Muscle of back (tissue), 11 donors: ENCODE results near the gene NFIC. TPM values are rescaled to one million over a fixed set of nuclear protein-coding genes. Genes with fewer than 3 reads are reported as not detected.

Source experiments
- DNase-seq, 3 donors: peaks; one replicate each; pipeline versions ENCODE4 v3.0.0 to v3.0.0-alpha.2; 2013
- polyA plus RNA-seq, 10 donors: library from polyadenylated mRNA; unstranded; fragments of 120-200 nt; gene quantifications; one replicate each; pipeline ENCODE4 v1.2.1, GENCODE V29; 2013; ENCODE audit not compliant: insufficient read length in 10 of 10

The NFIC gene
- polyA plus RNA-seq, 10 donors: 35.1 to 50.8 (median 39.2) TPM

DNA sequence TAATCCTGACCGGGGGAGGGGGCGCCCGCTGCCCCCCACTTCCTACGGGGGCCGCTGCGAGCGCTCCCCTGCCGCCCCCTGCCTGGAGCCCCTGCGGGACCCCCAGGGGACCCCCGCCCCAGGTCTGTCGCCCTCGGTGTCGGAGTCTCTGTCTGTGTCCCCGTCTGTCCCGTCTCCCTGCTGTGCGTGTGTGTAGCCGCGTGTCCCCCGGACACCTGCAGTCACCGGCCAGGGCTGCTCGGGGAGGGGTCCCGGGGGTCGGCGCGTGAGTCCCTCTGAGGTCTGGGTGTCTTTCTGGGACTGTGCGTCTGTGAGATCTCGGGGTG is 7.7 kb upstream of the NFIC start:
- no peak for DNase-seq

DNA sequence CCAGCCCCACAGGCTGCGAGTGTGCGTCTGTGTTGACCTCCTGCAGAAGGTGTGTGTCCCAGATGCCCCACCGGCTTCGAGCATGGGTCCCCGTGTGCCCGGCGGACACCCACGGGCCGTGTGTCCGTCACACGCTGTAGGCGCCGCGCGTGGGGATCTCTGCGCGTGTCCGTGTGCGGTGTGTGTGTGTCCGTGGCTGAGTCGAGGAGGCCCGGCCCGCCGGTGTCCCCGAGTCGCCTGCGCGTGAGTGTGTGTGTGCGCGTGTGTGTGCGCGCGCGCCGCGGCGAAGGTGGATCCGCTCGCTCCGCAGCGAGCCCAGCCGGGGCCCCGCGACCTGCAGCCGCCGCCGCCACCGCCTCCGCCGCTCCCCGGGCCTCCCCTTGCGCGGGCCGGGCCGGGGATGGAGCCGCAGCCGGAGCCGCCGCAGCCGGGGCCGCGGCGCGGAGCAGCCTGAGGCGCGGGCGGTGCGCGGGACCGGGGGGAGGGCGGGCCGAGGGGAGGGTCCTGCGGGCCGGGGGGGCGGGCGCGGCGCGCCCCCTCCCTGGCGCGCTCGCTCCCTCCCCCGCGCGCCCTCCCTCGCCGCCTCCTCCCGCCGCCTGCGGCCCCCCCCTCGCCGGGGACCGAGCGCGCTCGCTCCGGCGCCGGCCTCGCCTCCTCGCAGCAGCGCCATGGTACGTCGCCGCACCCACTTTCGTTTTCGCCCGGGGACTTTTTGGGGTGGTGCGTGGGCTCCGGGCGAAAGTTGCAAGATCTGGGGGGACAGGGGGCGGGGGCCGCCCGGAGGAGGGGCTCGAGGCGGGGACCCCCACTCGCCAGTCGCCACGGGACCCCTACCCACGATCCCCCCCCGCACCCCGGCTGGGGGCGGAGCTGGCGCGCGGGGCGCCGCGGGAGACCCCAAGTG is 7.1 kb upstream of the NFIC start:
- peak in 2 of 3 donors; percentile 82 to 84 for DNase-seq

DNA sequence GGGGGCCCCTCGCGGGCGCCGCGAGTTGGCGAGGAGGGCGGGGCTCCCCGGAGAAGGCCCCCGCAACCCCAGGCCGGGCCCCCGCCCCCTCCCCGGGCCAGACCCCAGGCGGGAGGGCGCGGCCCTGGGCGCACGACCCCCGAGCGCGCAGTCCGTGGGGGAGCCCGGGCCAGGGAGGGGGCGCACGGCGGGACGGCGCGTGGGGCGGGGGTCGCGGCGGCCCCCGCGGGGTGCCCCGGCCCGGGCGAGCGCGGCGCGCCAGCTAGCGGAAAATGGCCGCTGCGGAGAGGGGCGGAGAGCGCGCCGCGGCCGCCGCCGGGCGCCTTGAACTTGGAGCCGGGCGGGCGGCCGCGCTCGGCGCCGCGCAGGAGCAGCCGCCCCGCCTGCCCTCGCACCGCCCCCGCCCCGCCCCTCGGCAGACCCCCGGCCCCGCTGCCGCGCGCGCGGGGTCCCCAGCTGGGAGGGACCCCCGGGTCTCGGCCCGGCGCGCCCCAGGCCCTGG is 6.4 kb upstream of the NFIC start:
- peak in 2 of 3 donors; percentile 67 to 69 for DNase-seq

- DNase-seq: peak in 1 of 3 donors; percentile 88
Measured at GRCh38 chr19:3360421-3361383, 5.7 kb upstream of the NFIC start.

GRCh38 chr19:3361384-3362216 is 4.8 kb upstream of the NFIC start:
- DNase-seq: peak in 1 of 3 donors; percentile 48

GRCh38 chr19:3362217-3362906 is 4.0 kb upstream of the NFIC start:
- no peak for DNase-seq

GRCh38 chr19:3363841-3364500 is 2.4 kb upstream of the NFIC start:
- no peak for DNase-seq

- no peak for DNase-seq
Measured at GRCh38 chr19:3364501-3364858, 1.9 kb upstream of the NFIC start.

DNA sequence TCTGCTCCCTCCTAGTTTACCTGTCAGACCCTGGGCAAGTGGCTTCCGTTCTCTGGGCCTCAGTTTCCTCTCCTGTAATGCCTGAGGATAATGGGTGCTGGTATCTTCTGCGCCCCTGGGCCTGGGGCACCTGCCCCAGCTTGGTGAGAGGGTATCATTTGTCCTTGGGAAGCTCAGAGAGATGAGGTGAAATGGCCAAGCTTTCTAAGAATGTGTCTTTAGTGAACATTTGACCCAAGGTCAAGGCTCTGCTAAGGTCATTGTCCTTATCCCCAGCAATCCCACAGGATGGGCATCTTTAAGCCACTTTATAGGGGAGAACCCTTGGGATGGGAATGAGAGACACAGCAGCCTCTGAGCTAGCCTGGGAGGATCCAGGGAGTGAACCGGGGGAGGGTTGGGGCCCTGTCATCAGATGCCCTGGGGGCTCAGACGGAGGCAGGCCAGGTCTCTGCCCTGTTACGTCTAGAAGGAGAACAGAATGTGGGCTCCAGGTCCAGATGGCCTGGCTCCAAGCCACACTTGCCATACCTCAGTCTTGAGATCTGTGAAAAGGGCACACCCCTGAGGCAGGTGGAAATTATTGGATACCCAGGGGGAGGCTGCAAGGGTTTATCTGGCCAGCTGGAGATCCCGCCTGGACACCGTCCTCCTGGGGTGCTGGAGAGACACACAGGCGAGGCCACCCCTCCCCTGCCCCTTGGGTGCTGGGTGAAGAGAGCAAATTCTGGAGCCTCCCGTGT is 1.1 kb upstream of the NFIC start:
- no peak for DNase-seq

GRCh38 chr19:3366753-3367627 is 607 bp downstream of the NFIC start:
- DNase-seq: peak in 1 of 3 donors; percentile 87

DNA sequence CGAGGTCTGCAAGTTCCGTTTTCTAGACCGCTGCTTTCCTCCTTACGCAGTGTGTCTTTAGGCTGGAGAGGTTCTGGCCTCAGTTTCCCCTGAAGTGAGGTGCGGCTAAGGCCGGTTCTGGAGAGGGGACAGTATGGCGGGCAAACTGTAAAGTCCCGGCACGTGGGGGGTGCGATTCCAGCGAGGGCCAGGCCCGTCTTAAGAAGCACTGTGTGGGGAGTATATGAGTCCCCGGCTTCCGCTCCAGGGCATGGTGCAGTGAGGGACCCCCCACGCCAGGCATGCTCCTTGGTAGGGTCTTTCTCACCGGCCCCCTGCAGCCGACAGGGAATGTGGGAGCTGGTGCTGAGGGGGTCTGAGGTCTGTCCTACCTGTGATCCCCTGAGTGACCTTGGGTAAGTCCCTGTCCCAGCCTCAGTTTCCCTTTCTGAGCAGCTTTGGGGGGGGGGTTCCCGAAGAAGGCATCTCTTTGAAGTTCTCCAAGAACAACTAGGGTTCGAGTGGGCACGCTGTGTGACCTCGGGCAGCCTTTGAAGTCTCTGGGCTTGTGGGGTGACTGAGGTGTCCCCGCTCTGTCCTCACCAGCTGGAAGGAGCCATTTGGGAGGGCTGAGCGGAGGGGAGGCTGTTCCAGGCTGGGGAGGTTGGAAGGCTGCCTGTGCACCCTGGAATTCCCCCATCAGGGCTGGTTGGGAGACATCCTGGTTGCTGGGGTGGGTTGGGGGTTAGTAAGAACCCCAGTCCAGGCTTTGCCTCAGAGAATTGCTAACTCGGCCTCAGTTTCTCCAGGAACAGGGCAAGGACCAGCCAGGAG is 1.5 kb downstream of the NFIC start:
- DNase-seq: peak in 1 of 3 donors; percentile 55

- no peak for DNase-seq
Measured at GRCh38 chr19:3368441-3368795, 2.0 kb downstream of the NFIC start.

DNA sequence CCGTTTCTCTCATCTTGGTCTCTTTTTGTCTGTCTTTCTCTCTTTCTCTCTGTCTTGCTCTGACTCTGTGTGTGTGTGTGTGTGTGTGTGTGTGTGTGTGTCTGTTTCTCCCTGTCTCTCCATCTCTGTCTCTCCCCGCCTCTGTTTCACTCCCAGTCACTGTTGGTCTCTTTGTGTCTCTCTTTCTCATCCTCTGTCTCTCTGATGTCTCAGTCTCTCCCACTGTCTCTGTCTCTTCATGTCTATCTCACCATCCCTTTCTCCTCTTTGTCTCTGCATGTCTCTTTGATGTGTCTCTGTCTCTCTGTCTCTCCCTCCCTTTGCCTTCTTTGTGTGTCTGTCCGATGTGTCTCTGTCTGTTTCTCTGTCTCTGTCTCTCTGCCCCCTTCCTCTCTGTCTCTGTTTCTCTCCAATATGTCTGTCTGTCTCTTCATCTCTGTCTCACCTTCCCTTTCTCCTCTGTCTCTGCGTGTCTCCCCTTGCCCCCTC is 2.5 kb downstream of the NFIC start:
- DNase-seq: peak in 1 of 3 donors; percentile 67

DNA sequence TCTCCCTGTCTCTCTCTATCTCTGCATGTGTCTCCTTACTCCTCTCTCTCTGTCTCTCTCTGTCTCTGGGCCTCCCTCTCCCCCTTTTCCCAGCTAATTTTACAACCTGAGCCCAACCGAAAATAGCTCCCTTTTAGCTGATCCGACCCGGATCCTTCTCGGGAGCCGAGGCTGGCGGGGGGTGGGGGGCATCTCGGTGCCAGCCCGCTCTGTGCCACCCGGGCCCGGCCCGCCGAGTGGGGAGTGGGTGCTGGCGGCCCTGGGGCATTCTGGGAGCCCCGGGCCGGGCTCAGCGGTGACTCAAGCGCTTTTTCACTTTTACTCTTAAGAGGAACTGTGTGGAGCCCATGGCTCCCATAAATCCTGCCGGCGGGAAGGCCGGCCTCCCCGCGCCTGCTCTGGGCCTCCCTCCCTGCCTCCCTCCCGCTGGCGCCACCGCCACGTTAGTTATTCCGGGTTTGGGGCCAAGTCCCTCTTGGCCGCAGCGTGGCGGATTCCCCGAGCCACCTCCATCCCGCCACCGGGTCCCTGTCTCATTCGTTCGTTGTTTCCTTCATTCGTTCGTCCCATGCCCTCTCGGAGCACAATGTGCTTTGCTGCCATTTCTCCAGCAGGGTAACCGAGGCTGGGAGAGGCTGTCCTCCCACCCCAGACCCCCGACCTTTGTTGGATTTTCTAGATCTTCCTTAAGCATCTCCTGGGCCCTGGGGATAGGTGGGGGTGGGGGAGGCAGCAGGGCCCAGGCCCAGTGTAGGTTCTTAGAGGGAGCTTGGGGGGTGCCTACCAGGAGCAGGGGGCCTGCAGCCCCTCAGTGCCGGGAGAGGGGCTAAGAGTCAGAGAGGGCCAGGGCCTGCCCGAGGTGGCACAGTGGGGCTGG is 3.2 kb downstream of the NFIC start:
- DNase-seq: peak in 2 of 3 donors; percentile 60 to 82

- DNase-seq: peak in 1 of 3 donors; percentile 78
Measured at GRCh38 chr19:3370214-3370720, 3.9 kb downstream of the NFIC start.
